GM13977 (cell line): Measurements from ENCODE around the gene RGS7.
"Not testable (repeated sequence)": the region's sequence is repeated elsewhere in the genome, so short reads cannot be mapped to it uniquely, and the experiment has no call there.

Experiments used
- DNase-seq: peaks from one replicate; pipeline ENCODE4 v3.0.0; 2012; ENCODE audit warnings: low spot score
- CTCF ChIP-seq: IDR thresholded peaks from 2 replicates; pipeline ENCODE4 v1.5.1; 2012; ENCODE audit warnings: mild to moderate bottlenecking, control low read depth; ENCODE audit not compliant: insufficient read depth; ENCODE audit errors: extremely low read depth, missing control alignments
- in situ Hi-C: fragments of 300-500 bp; cut with MboI; formaldehyde crosslinking; loops from one replicate; pipeline ENCODE4 v1.12.0; 2022; ENCODE audit warnings: low sequenced_read_pairs, low pct_unique_long_range_greater_than_20kb, mixed read lengths, inconsistent platforms; ENCODE audit not compliant: unreplicated experiment

Gene RGS7

GRCh38 chr1:240909701-240910457, 447.1 kb downstream of the RGS7 start:
- in situ Hi-C loops: no loop called here
- no peak for DNase-seq
- no peak for TF ChIP-seq CTCF

GRCh38 chr1:240906477-240906876, 450.5 kb downstream of the RGS7 start:
- in situ Hi-C loops: no loop called here
- no peak for DNase-seq
- no peak for TF ChIP-seq CTCF

DNA sequence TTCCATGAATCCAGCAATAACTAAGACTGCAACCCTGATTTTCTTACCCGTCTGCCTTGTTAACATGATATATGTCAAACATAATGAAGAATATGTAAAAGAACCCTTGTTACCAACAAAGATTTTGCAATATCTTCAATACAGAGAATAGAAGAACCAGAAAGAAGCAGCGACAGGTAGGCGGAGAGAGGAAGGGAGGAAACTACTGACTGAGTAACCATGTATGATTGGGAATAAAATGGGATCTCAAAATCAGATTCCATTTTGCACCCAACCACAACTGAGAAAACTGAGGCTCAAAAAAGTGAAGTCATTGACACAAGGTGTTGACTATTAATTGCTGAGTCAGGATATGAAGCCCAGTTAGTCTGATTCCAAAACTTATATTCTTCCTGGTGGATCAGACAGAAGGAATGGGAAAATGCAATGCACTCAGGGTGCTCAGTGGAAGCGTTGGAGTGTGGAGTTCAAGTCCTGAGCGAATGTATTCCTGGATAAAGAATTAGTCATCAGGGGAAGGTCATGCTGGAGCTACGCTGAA, 451.7 kb downstream of the RGS7 start:
- no peak for TF ChIP-seq CTCF
- DNase-seq: no peak
- in situ Hi-C loops: no loop called here

GRCh38 chr1:240895424-240895823, 461.6 kb downstream of the RGS7 start:
- in situ Hi-C loops: loop anchor here (25.0 kb wide), 1 partner anchor 592 kb away; no protein-coding TSS in a partner anchor
- DNase-seq: not testable (repeated sequence)

GRCh38 chr1:240888787-240889048, 468.3 kb downstream of the RGS7 start:
- in situ Hi-C loops: loop anchor here (25.0 kb wide), 1 partner anchor 599 kb away; no protein-coding TSS in a partner anchor
- TF ChIP-seq CTCF: no peak
- DNase-seq: no peak

- DNase-seq: peak; percentile 52
Observed at GRCh38 chr1:240888039-240888786, 468.8 kb downstream of the RGS7 start.

More at GRCh38 chr1:240888039-240888786, 468.8 kb downstream of the RGS7 start:
- in situ Hi-C loops: loop anchor here (25.0 kb wide), 1 partner anchor 599 kb away; no protein-coding TSS in a partner anchor
- peak; percentile 74 for TF ChIP-seq CTCF
